ENCODE data around the gene SETX.

GRCh38 chr9:132341177-132341840 is 13.5 kb downstream of the SETX start:
- no peak for TF ChIP-seq CTCF (IDR thresholded peaks at IDR 0.05; ENCODE audit: insufficient read depth, low read depth, low read length)
- no peak for TF ChIP-seq EZH2 (IDR thresholded peaks at IDR 0.05; ENCODE audit: insufficient read depth, low read length)

Measured in astrocyte (in vitro differentiated cells and primary cell).